ENCODE measurements around the gene TECR. TPM values are rescaled to one million over a fixed set of nuclear protein-coding genes. Genes with fewer than 3 reads are reported as not detected.

The TECR gene
- total RNA-seq, 1 experiment from 2014 or later: 164 TPM

DNA sequence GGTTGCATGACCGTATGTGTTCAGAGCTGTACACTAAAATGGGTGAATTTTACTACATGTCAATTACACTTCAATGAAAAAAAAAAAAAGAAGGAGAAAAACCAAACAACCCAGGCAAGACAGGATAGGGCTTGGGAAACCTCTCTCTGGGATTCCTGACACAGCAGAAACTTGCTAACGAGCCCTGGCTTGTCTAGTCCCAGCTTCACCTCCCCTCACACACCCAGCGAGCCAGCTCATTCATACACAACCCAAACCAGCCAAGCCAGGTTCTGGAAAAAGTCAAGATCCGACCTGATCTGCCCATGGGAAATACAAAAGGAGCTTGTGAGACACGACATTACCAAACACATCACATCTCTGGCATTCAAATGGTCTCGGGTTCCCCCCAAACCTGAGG, 3.7 kb upstream of the TECR start:
- no peak overlapping the region for H4K5ac ChIP-seq (ENCODE audit: insufficient read length, low read depth, low read length)
- peaks cover 3% of the 10 kb centered on the region for H3K23me2 ChIP-seq (ENCODE audit: insufficient read length, low read depth, low read length, poor library complexity, severe bottlenecking)
- H3K4me3 Mint-ChIP-seq: no peak overlapping the region
- no peaks in the 10 kb centered on the region for H3K4me1 ChIP-seq (ENCODE audit: insufficient read depth, low read length)
- no peak overlapping the region for H4K8ac ChIP-seq (replicated peaks; ENCODE audit: insufficient read length, low read depth, low read length)
- H3K9me3 Mint-ChIP-seq: no peaks in the 10 kb centered on the region
- H3K4ac ChIP-seq (ENCODE audit: low read depth, low read length): no peak overlapping the region
- H2BK120ac ChIP-seq (ENCODE audit: low read depth, low read length, poor library complexity, severe bottlenecking): no peak overlapping the region
- WGBS (ENCODE audit: extremely low coverage, insufficient read length, low lambda C conversion rate): no CpG with 5 or more reads among the region's 6 CpGs
- H3K79me2 ChIP-seq (ENCODE audit: insufficient read depth, low read length): peaks cover 3% of the 10 kb centered on the region; the same call in 1 of the 2 replicates
- H2BK15ac ChIP-seq (ENCODE audit: low read depth, low read length): no peak overlapping the region
- H3K27ac Mint-ChIP-seq: peak overlapping the region in 1 of 3 experiments; percentile 15; a peak in 2 of 7 replicates
- H3K18ac ChIP-seq (ENCODE audit: insufficient read length, low read depth, low read length): no peak overlapping the region
- H3K56ac ChIP-seq (ENCODE audit: insufficient read length, low read depth, low read length): no peak overlapping the region
- no peak overlapping the region for H3K23ac ChIP-seq (ENCODE audit: insufficient read length, low read depth, low read length)
- no peak for DNase-seq
- H3K79me1 ChIP-seq (ENCODE audit: insufficient read depth, low read depth, low read length, poor library complexity, severe bottlenecking): no peaks in the 10 kb centered on the region
- peaks cover 0 to 1% (median 0%) of the 10 kb centered on the region in 3 experiments; a peak in 1 of 7 replicates for H3K36me3 Mint-ChIP-seq (ENCODE audit: insufficient read depth in 1 of 3, low read depth in 3 of 3)
- no peaks in the 10 kb centered on the region for H3K27me3 ChIP-seq (ENCODE audit: insufficient read depth, low read length)
- no peak overlapping the region for H2BK20ac ChIP-seq (ENCODE audit: low read depth, low read length, poor library complexity, severe bottlenecking)
- H2AK5ac ChIP-seq (ENCODE audit: insufficient read length, low read length): no peak overlapping the region
- no peak overlapping the region for H3K14ac ChIP-seq (ENCODE audit: insufficient read depth, low read length)
- TF ChIP-seq, protein P1, sequence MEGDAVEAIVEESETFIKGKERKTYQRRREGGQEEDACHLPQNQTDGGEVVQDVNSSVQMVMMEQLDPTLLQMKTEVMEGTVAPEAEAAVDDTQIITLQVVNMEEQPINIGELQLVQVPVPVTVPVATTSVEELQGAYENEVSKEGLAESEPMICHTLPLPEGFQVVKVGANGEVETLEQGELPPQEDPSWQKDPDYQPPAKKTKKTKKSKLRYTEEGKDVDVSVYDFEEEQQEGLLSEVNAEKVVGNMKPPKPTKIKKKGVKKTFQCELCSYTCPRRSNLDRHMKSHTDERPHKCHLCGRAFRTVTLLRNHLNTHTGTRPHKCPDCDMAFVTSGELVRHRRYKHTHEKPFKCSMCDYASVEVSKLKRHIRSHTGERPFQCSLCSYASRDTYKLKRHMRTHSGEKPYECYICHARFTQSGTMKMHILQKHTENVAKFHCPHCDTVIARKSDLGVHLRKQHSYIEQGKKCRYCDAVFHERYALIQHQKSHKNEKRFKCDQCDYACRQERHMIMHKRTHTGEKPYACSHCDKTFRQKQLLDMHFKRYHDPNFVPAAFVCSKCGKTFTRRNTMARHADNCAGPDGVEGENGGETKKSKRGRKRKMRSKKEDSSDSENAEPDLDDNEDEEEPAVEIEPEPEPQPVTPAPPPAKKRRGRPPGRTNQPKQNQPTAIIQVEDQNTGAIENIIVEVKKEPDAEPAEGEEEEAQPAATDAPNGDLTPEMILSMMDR (conservative IDR thresholded peaks at IDR 0.05): no peak
- H3K9ac ChIP-seq (ENCODE audit: extremely low read depth, insufficient read length, low read length): no peak overlapping the region
- H3K9me3 ChIP-seq (ENCODE audit: control insufficient read depth, low read depth, low read length): no peaks in the 10 kb centered on the region
- peaks cover 13 to 15% of the 10 kb centered on the region in 2 experiments for H3K4me1 Mint-ChIP-seq
- H4K91ac ChIP-seq (ENCODE audit: insufficient read length, low read depth, low read length): no peak overlapping the region
- no peak overlapping the region for H3T11ph ChIP-seq (ENCODE audit: low read length)
- no peak overlapping the region for H3K4me2 ChIP-seq (ENCODE audit: insufficient read depth, insufficient read length, low read length)
- no peak overlapping the region for H2BK5ac ChIP-seq (ENCODE audit: insufficient read length, low read length)
- H4K20me1 ChIP-seq (ENCODE audit: control insufficient read depth, insufficient read depth, insufficient read length): no peaks in the 10 kb centered on the region
- no peaks in the 10 kb centered on the region for H3K27me3 Mint-ChIP-seq (ENCODE audit: low read depth)
- no peak overlapping the region for H3K27ac ChIP-seq (ENCODE audit: insufficient read length, low read depth, low read length)
- H2BK12ac ChIP-seq (ENCODE audit: insufficient read length, low read depth, low read length): no peak overlapping the region
- no peak overlapping the region for H2AFZ ChIP-seq (ENCODE audit: low read length)

Measured in H9 (cell line).